IPS-18a (cell line): Measurements from ENCODE around the gene AFG3L2.
"Not testable (repeated sequence)": the region's sequence is repeated elsewhere in the genome, so short reads cannot be mapped to it uniquely, and the experiment has no call there.

ENCODE experiments used
- H3K27ac ChIP-seq: one replicate; pipeline ENCODE4 v1.5.1; 2013; ENCODE audit warnings: low read length
- H3K27me3 ChIP-seq: one replicate; pipeline ENCODE4 v1.6.1; 2013; ENCODE audit warnings: mild to moderate bottlenecking, low read length; ENCODE audit not compliant: control insufficient read depth, insufficient read depth
- H3K36me3 ChIP-seq: one replicate; pipeline ENCODE4 v1.6.1; 2013; ENCODE audit warnings: low read depth, low read length; ENCODE audit not compliant: control insufficient read depth
- H3K4me1 ChIP-seq: one replicate; pipeline ENCODE4 v1.6.1; 2013; ENCODE audit warnings: low read depth, low read length; ENCODE audit not compliant: control insufficient read depth
- H3K4me3 ChIP-seq: one replicate; pipeline ENCODE4 v1.5.1; 2013; ENCODE audit warnings: low read length
- H3K9ac ChIP-seq: one replicate; pipeline ENCODE4 v1.6.1; 2013; ENCODE audit warnings: mild to moderate bottlenecking, low read length, moderate library complexity
- H3K9me3 ChIP-seq: one replicate; pipeline ENCODE4 v1.6.1; 2013; ENCODE audit warnings: low read depth, low read length; ENCODE audit not compliant: control insufficient read depth

The AFG3L2 gene

DNA sequence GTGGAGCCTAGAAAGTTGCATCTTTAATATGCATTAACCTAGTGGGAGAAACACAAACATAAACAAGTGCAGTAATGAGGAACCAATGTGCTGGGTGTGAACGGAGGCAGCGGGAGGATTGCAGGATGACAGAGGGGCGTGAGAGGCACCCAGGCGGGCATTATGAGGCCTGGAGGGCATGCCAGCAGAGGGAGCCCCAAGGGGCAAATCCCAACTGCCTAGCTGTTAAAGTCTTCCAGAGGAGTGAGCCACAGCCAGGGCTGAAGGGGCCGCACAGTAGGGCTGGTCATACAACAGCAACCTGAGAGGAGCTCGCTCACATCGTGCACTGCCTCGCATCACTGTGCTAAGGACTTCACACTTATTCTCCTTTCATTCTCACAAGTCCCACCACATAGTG, 17.4 kb upstream of the AFG3L2 start:
- no peaks in the 10 kb centered on the region for H3K27me3 ChIP-seq
- no peaks in the 10 kb centered on the region for H3K4me1 ChIP-seq
- no peaks in the 10 kb centered on the region for H3K9me3 ChIP-seq
- H3K36me3 ChIP-seq, result no peaks in the 10 kb centered on the region
- H3K9ac ChIP-seq, result no peak overlapping the region
- H3K4me3 ChIP-seq, result no peak overlapping the region
- H3K27ac ChIP-seq, result no peak overlapping the region

- Histone ChIP-seq H3K4me1 (no peaks in the 10 kb centered on the region), H3K36me3 (no peaks in the 10 kb centered on the region), H3K9ac (no peak overlapping the region), H3K27me3 (no peaks in the 10 kb centered on the region), H3K9me3 (no peaks in the 10 kb centered on the region), H3K27ac (no peak overlapping the region), H3K4me3 (no peak overlapping the region)
These were observed 17.0 kb upstream of the AFG3L2 start for GRCh38 chr18:12393998-12394397.

DNA sequence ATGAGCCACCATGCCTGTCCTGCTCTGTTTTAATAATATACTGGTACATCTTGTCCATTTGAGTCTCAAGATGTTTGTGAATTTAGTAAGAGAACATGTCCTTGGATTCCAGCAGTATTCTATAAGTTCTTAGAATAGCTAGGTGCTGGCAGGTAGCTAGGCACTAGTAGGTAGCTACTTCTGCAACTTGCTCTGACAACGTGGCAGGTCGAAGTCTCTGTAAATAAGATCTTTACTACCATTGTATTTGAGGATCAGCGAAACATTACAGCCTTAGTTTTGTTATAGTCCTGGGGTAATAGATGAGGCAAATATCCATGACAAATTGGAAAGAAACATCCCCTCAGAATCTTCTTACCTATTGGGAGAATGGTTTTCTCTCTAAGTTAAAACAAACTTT, 16.5 kb upstream of the AFG3L2 start:
- Histone ChIP-seq H3K36me3 (no peaks in the 10 kb centered on the region), H3K27me3 (no peaks in the 10 kb centered on the region), H3K4me3 (no peak overlapping the region), H3K9me3 (no peaks in the 10 kb centered on the region), H3K4me1 (no peaks in the 10 kb centered on the region), H3K27ac (no peak overlapping the region), H3K9ac (no peak overlapping the region)

GRCh38 chr18:12391487-12392165, 14.6 kb upstream of the AFG3L2 start:
- Histone ChIP-seq H3K36me3 (no peaks in the 10 kb centered on the region), H3K4me3 (no peak overlapping the region), H3K4me1 (no peaks in the 10 kb centered on the region), H3K9me3 (no peaks in the 10 kb centered on the region), H3K27ac (no peak overlapping the region), H3K9ac (no peak overlapping the region), H3K27me3 (no peaks in the 10 kb centered on the region)

DNA sequence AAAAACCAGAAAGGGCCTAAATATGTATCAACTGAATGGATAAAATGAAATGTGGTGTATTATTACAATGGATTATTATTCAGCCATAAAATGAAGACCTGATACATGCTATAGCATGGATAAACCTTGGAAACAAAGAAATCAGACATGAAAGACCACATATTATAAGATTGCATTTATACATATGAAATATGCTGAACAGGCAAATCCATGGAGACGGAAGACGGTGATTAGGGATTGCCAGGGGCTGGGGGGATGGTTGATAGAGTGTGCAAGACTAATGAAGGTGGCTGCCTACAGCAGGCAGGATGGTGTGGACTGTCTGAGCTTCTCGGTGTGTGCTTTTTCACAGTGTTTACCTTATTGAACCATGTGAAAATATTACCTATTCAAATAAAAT, 11.4 kb upstream of the AFG3L2 start:
- H3K27me3 ChIP-seq, result no peaks in the 10 kb centered on the region
- H3K4me3 ChIP-seq, result no peak overlapping the region
- no peak overlapping the region for H3K27ac ChIP-seq
- H3K9me3 ChIP-seq, result no peaks in the 10 kb centered on the region
- H3K4me1 ChIP-seq, result no peaks in the 10 kb centered on the region
- H3K36me3 ChIP-seq, result no peaks in the 10 kb centered on the region
- H3K9ac ChIP-seq, result no peak overlapping the region

DNA sequence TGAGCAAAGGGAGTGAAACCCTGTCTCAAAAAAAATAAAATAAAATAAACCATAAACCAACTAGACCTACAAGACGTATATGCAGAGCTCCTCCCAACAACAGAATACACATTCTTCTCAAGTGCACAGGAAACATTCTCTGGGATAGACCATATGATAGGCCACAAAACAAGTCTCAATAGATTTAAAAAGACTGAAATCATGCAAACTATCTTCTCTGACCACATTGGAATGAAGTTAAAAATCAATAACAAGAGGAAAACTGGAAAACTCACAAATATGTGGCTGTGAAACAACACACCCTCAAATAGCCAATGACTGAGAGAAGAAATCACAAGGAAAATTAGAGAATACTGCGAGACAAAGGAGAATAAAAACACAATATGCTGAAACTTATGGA, 7.2 kb upstream of the AFG3L2 start:
- H3K36me3 ChIP-seq, result no peaks in the 10 kb centered on the region
- no peak overlapping the region for H3K4me3 ChIP-seq
- H3K27ac ChIP-seq, result no peak overlapping the region
- H3K9me3 ChIP-seq, result no peaks in the 10 kb centered on the region
- no peaks in the 10 kb centered on the region for H3K4me1 ChIP-seq
- H3K9ac ChIP-seq, result no peak overlapping the region
- H3K27me3 ChIP-seq, result no peaks in the 10 kb centered on the region

DNA sequence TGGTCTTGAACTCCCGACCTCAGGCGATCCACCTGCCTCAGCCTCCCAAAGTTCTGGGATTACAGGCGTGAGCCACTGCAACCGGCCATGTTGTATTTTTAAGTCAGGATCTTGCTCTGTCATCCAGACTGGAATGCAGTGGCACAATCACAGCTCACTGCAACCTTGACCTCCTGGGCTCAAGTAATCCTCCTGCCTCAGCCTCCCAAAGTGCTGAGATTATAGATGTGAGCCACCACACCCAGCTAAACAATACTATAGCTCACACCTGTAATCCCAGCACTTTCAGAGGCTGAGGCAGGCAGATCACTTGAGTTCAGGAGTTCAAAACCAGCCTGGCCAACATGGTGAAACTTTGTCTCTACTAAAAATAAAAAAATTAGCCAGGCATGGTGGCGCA, 6.7 kb upstream of the AFG3L2 start:
- not testable (repeated sequence) for H3K4me3 ChIP-seq, H3K27me3 ChIP-seq, H3K36me3 ChIP-seq, H3K27ac ChIP-seq, H3K4me1 ChIP-seq, H3K9ac ChIP-seq, H3K9me3 ChIP-seq

DNA sequence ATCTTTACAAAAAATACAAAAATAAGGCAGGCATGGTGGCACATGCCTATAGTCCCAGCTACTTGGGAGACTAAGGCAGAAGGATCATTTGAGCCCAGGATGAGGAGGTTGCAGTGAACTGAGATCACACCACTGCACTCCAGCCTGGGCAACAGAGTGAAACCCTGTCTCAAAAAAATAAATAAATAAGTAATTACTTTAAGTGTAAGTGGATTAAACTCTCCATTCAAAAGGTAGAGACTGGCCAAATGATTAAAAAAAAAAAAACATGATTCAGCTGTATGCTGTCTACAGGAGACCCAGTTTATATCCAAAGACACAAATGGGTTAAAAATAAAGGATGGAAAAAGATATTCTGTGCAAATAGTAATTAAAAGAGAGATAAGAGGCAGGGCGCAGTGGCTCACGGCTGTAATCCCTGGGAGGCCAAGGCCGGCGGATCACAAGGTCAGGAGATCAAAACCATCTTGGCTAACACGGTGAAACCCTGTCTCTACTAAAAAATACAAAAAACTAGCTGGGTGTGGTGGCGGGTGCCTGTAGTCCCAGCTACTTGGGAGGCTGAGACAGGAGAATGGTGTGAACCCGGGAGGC, 5.3 kb upstream of the AFG3L2 start:
- not testable (repeated sequence) for H3K27ac ChIP-seq, H3K27me3 ChIP-seq, H3K36me3 ChIP-seq

GRCh38 chr18:12378198-12378558, 1.2 kb upstream of the AFG3L2 start:
- Histone ChIP-seq H3K9ac (peak overlapping the region; percentile 70), H3K4me3 (peak overlapping the region; percentile 67), H3K27ac (peak overlapping the region; percentile 71)
- not testable (repeated sequence) for H3K4me1 ChIP-seq, H3K36me3 ChIP-seq, H3K27me3 ChIP-seq, H3K9me3 ChIP-seq

More for the DNA sequence above, 5.3 kb upstream of the AFG3L2 start:
- not testable (repeated sequence) for H3K4me3 ChIP-seq, H3K9me3 ChIP-seq, H3K9ac ChIP-seq, H3K4me1 ChIP-seq

- no peaks in the 10 kb centered on the region for H3K9me3 ChIP-seq
- no peaks in the 10 kb centered on the region for H3K4me1 ChIP-seq
- peak overlapping the region; percentile 71 for H3K27ac ChIP-seq
- H3K36me3 ChIP-seq, result no peaks in the 10 kb centered on the region
- no peaks in the 10 kb centered on the region for H3K27me3 ChIP-seq
- peak overlapping the region; percentile 67 for H3K4me3 ChIP-seq
- H3K9ac ChIP-seq, result peak overlapping the region; percentile 70
These were observed 650 bp upstream of the AFG3L2 start for GRCh38 chr18:12377556-12378197.

DNA sequence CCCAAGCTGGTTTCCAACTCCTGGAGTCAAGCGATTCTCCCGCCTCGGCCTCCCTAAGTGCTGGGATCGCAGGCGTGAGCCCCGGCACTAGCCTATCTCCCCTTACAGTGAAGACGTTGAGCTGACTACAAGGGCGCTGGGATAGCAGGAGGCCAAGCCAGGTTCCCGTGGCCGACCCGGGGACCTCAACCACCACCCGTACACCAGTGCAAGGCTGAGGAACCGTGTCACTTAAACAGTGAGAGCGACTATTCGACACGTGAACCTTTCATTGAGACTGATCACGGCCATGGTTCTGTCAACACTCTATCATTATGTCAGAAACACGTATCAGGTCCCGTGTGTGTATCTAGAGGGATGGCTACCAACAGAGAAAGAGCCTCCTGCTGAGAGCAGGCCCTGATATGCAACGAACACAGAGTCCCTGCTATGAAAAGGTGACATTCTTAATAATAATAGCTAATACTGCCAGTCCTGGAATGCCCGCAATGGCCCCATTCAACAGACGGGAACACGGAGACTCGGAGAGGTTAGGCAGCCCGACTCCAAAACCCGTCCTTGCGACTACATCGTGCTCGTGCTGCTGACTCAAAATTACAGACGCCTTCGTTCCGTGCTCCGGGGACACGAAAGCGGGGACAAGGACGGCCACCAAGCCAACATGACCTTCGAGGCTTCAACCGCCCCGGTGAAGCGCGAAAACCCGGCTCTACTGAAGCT, 833 bp downstream of the AFG3L2 start:
- H3K36me3 ChIP-seq, result no peaks in the 10 kb centered on the region
- no peaks in the 10 kb centered on the region for H3K9me3 ChIP-seq
- no peak overlapping the region for H3K27ac ChIP-seq
- no peaks in the 10 kb centered on the region for H3K4me1 ChIP-seq
- peak overlapping the region; percentile 71 for H3K9ac ChIP-seq
- no peaks in the 10 kb centered on the region for H3K27me3 ChIP-seq
- peak overlapping the region; percentile 61 for H3K4me3 ChIP-seq
